Nephron progenitor cell (in vitro differentiated cells): ENCODE results near the gene CYBC1.

Experiments
- DNase-seq: peaks from one replicate; pipeline ENCODE4 v3.0.0; 2021
- H3K27ac Mint-ChIP-seq: 2 replicates; pipeline ENCODE4 v1.8.0; 2021; ENCODE audit warnings: mild to moderate bottlenecking, moderate library complexity, mixed read lengths
- H3K27me3 Mint-ChIP-seq: 2 replicates; pipeline ENCODE4 v1.8.0; 2021; ENCODE audit warnings: mild to moderate bottlenecking, low read depth, mixed read lengths; ENCODE audit not compliant: poor library complexity
- H3K36me3 Mint-ChIP-seq: 2 replicates; pipeline ENCODE4 v1.8.0; 2021; ENCODE audit warnings: low read depth, mixed read lengths
- H3K4me1 Mint-ChIP-seq: 2 replicates; pipeline ENCODE4 v1.8.0; 2021; ENCODE audit warnings: mixed read lengths
- H3K4me3 Mint-ChIP-seq: 2 replicates; pipeline ENCODE4 v1.8.0; 2021; ENCODE audit warnings: mild to moderate bottlenecking, moderate library complexity, mixed read lengths
- H3K9me3 Mint-ChIP-seq: 2 replicates; pipeline ENCODE4 v1.8.0; 2021; ENCODE audit warnings: mild to moderate bottlenecking, moderate library complexity, mixed read lengths
- CTCF ChIP-seq: fragments of 200-600 bp; sonication (generic); IDR thresholded peaks from 2 replicates; pipeline ENCODE4 v1.5.0; 2021; ENCODE audit warnings: antibody characterized with exemption

CYBC1 gene

GRCh38 chr17:82450357-82451106 is at the start of gene CYBC1:
Gene CYBC1 (minus strand): TSS chr17:82450752. CDS start chr17:82449254, 1,498 bp downstream.
- no peak for TF ChIP-seq CTCF
- Mint-ChIP-seq H3K9me3 (peaks cover 38% of the 10 kb centered on the region), H3K36me3 (peaks cover 21% of the 10 kb centered on the region), H3K4me3 (peak within 1 kb of the TSS; percentile 87), H3K27ac (peak within 1 kb of the TSS; percentile 67), H3K4me1 (peaks cover 19% of the 10 kb centered on the region), H3K27me3 (peaks cover 4% of the 10 kb centered on the region)
- peak; percentile 96 for DNase-seq

GRCh38 chr17:82497483-82498405 is 47.2 kb upstream of the CYBC1 start:
- Mint-ChIP-seq H3K36me3 (no peaks in the 10 kb centered on the region), H3K27ac (peak overlapping the region; percentile 86), H3K4me1 (peaks cover 12% of the 10 kb centered on the region), H3K9me3 (no peaks in the 10 kb centered on the region), H3K27me3 (peaks cover 20% of the 10 kb centered on the region), H3K4me3 (peak overlapping the region; percentile 86)
- DNase-seq, result peak; percentile 54
- TF ChIP-seq CTCF, result no peak

GRCh38 chr17:82496529-82497434 is 46.2 kb upstream of the CYBC1 start:
- peaks cover 12% of the 10 kb centered on the region for H3K4me1 Mint-ChIP-seq

GRCh38 chr17:82495844-82496528 is 45.4 kb upstream of the CYBC1 start:
- H3K36me3 Mint-ChIP-seq, result no peaks in the 10 kb centered on the region
- H3K27me3 Mint-ChIP-seq, result peaks cover 20% of the 10 kb centered on the region
- no peak for TF ChIP-seq CTCF
- H3K9me3 Mint-ChIP-seq, result no peaks in the 10 kb centered on the region
- no peak overlapping the region for H3K27ac Mint-ChIP-seq
- DNase-seq, result no peak
- H3K4me1 Mint-ChIP-seq, result peaks cover 12% of the 10 kb centered on the region
- H3K4me3 Mint-ChIP-seq, result peak overlapping the region; percentile 64

More at GRCh38 chr17:82496529-82497434, 46.2 kb upstream of the CYBC1 start:
- DNase-seq, result peak; percentile 98
- H3K4me3 Mint-ChIP-seq, result peak overlapping the region; percentile 64
- H3K9me3 Mint-ChIP-seq, result no peaks in the 10 kb centered on the region
- no peak for TF ChIP-seq CTCF
- H3K36me3 Mint-ChIP-seq, result no peaks in the 10 kb centered on the region
- H3K27me3 Mint-ChIP-seq, result peaks cover 20% of the 10 kb centered on the region
- no peak overlapping the region for H3K27ac Mint-ChIP-seq
